GM13976 (cell line): ENCODE results near the gene DIO3.

Source experiments
- DNase-seq: peaks from one replicate; pipeline ENCODE4 v3.0.0; 2012; ENCODE audit warnings: low spot score
- CTCF ChIP-seq: IDR thresholded peaks from 2 replicates; pipeline ENCODE4 v1.5.1; 2012; ENCODE audit warnings: borderline replicate concordance, mild to moderate bottlenecking; ENCODE audit not compliant: insufficient read depth; ENCODE audit errors: extremely low read depth, missing control alignments, control extremely low read depth
- in situ Hi-C: fragments of 300-500 bp; cut with MboI; formaldehyde crosslinking; loops from one replicate; pipeline ENCODE4 v1.12.0; 2022; ENCODE audit warnings: low sequenced_read_pairs, mixed read lengths, inconsistent platforms; ENCODE audit not compliant: unreplicated experiment

DIO3 gene

GRCh38 chr14:101579372-101580080, 18.2 kb downstream of the DIO3 start:
- no peak for TF ChIP-seq CTCF
- in situ Hi-C loops, result no loop called here
- DNase-seq, result no peak

- DNase-seq, result no peak
- in situ Hi-C loops, result no loop called here
- TF ChIP-seq CTCF, result no peak
Observed at GRCh38 chr14:101581806-101582205, 20.5 kb downstream of the DIO3 start.

GRCh38 chr14:101582294-101582693, 21.0 kb downstream of the DIO3 start:
- in situ Hi-C loops, result no loop called here
- no peak for TF ChIP-seq CTCF
- DNase-seq, result no peak

GRCh38 chr14:101583006-101583714, 21.9 kb downstream of the DIO3 start:
- no peak for TF ChIP-seq CTCF
- in situ Hi-C loops, result no loop called here
- no peak for DNase-seq

GRCh38 chr14:101583715-101584054, 22.4 kb downstream of the DIO3 start:
- in situ Hi-C loops, result no loop called here
- no peak for TF ChIP-seq CTCF
- no peak for DNase-seq

- DNase-seq, result no peak
- in situ Hi-C loops, result no loop called here
- no peak for TF ChIP-seq CTCF
Observed at GRCh38 chr14:101584055-101584859, 23.0 kb downstream of the DIO3 start.
